Right ventricle myocardium superior (tissue), 1 donor: ENCODE results near the gene S100A9. TPM values are rescaled to one million over a fixed set of nuclear protein-coding genes. Genes with fewer than 3 reads are reported as not detected.
"Not testable (repeated sequence)": the region's sequence is repeated elsewhere in the genome, so short reads cannot be mapped to it uniquely, and the experiment has no call there.

Experiments
- ATAC-seq: fragments of 200-7000 bp; cut with Tn5 transposase; one replicate; pipeline ENCODE4 v1.9.1; 2020; ENCODE audit warnings: mild to moderate bottlenecking; ENCODE audit not compliant: poor library complexity
- DNase-seq: peaks from one replicate; pipeline ENCODE4 v3.0.0-alpha.2; 2020
- intact Hi-C: fragments of 100-400 bp; cut with DNase I; formaldehyde crosslinking; loops from one replicate; pipeline ENCODE4 v1.11.2; 2022
- total RNA-seq: library from RNA; stranded (reverse); fragmentation: NEBNext Ultra II Directional; extraction: Animal tissue kit (Norgen Biotek cat#: 25700); gene quantifications from one replicate; pipeline ENCODE4 v1.2.1, GENCODE V29; 2021
- donor health status: DM: no; HTN: yes; CAD: no; lungs with severe emphysema.

Gene S100A9
- total RNA-seq, 1 donor from 2014 or later: 111 TPM

DNA sequence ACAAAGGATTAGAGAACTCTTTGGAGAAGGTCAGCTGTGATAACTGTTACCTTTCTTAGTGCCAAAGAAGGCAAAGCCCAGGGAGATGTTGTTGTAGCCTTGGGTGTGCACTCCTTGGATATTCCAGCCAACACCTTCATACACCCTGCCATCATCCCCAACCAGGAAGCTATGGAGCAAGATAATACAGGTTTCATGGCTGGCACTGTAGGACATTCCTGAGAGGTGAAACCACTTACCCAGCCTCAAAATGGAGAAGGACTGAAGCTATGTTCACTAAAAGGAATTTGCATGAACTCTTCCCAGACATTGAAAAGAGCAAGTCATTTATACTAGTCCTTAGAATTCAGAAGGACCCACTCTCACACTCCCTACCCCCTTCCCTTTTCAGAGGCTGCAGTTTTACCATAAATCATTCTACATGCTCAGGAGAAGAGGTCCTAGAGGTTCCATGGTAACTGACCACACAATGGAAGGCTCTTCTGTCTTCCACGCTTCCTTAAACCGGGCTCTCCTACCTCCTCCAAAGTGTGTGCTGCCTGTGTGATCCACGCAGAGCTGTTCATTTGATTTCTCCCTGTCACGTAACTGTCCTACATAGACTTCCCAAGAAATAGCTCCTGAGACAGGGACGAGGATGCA is 14.5 kb upstream of the S100A9 start:
- DNase-seq (no peak), ATAC-seq (no peak)
- intact Hi-C loops: no loop called here

DNA sequence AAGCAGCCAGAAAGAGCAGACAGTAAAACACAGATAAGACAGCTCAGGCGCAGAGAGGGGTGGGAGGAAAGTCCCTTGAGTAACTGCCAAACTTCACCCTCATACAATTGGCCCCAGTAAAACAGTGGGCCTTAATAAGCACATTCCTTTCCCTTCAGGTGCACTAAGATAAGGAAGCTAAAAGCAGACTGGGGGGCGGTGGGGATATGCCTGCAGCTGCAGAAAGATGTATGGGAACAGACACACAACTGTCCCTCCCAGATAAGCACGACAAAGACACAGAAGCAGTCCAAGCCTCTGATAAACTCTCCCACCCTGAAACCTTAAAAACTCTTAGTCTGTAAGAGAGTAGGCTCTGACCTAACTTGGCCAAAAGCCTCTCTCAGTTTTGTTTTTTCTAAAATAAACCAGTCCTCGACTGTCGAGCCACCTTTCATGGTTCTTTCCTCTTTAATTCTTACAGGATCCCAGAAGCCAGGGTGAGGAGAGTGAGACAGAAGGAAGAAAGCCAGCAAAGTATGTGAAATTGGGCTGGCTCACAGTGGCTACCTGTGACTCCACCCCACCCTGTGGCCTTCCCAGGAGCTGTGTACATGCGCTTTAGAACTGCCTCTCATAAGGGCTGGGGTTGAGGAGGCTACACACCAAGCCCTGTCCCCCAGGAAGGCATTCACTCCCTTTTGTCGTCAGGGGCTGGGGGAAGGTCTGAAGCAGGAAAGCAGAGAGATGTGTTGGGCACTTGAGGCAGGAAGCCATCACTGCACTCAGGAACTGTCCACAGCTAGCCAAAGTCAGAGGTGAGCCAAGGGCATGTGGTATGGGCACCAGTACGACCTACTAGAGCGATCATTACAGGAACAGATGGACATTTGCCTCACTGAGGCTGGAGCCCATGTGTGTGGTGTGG is 13.6 kb upstream of the S100A9 start:
- DNase-seq (no peak), ATAC-seq (no peak)
- intact Hi-C loops: no loop called here

DNA sequence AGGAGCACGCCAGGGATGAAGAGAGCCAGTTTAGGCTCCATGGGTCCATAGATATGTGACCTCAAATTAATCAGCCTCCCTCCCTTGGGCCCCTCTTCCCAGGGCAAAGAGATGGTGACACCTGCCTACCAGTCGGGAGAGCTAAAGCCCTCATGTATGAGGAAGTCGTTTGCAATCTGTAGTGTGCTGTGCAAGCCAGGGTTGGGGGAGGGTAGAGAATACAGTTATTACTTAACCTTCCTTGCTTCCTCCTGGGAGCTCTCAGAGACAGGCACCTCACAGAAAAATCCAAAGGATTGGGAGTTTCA is 13.0 kb upstream of the S100A9 start:
- ATAC-seq: peak; percentile 36
- DNase-seq: no peak
- intact Hi-C loops: no loop called here

DNA sequence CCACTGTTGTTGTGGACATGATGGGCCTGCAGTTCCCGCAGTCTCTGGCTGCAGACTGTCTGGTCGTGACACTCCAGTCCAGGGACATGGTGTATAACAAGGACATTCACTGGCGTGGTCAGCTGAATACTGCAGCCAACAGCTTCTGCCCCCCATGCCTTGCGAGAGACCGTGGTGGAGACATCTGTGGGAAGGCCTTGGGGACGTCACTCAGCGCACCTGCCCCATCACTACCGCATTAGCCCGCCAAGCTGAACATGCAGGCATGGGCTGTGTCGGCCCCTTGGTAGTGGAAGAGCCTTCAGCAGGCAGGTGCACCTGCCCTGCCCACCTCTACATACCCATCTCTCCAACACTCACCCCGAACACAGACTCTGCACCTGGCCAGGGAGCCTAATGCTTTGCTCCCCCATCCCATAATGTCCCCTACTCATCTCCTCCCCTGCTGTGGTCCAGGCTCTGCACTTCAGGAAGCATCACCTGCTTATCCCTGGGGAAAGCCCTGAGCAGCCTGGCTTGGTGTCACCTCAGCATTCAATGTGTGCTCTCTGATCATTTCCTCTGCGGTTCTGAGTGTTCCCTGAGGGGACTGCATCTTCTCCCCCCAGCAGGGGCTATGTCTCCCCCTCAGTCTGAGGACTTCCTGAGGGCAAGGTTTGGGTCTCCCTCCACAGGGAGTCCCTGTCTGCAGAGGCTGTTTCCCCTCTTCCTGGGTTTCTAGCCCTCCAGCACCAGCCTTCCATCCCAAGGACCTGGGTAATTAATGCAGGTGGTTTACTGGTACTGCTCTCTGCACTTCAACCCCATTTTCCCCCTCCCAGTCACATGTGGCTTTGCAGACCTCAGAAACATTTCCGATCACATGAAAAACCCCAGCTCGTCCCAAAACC is 12.2 kb upstream of the S100A9 start:
- ATAC-seq: no peak
- intact Hi-C loops: no loop called here
- DNase-seq: no peak

DNA sequence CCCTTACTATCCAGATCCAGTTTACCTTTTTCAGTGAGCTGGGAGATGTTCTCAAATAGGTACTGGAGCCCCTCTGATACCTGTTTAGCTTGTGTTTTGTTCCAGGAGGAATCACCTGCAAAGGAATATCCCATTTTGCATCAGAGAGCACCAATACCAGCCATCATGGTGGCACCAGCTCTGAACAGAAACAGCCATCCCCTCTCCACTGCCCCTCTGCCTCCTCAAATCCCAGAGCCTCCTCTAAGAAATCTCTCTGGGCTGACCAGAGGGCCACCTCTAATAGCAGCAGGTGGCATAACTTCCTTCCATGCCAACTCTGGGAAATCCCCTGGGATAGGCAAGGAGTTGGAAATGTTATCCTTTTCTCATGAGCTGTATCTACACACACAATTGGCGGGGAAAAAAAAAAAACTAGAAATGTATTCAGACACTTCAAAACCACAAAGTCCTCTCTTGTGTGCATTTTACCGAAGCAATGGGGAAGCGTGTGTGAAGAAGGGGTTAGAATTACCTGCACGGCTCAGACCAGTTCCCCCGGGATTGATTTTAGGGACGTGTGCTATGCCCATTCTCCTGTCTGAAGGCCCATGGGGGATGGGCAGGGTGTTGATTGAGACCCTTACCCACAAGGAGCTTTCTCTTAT is 11.5 kb upstream of the S100A9 start:
- intact Hi-C loops: no loop called here
- ATAC-seq (no peak), DNase-seq (no peak)

DNA sequence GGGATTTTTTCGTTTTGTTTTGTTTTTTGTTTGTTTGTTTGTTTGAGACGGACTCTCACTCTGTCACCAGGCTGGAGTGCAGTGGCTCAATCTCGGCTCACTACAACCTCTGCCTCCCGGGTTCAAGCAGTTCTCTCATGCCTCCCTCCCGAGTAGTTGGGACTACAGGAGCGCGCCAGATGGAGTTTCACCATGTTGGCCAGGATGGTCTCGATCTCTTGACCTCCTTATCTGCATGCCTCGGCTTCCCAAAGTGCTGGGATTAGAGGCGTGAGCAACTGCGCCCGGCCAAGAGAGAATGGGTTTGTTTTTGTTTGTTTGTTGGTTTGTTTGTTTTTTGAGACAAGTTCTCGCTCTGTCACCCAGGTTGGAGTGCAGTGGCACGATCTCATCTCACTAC is 10.6 kb upstream of the S100A9 start:
- DNase-seq, ATAC-seq, intact Hi-C loops: not testable (repeated sequence)

DNA sequence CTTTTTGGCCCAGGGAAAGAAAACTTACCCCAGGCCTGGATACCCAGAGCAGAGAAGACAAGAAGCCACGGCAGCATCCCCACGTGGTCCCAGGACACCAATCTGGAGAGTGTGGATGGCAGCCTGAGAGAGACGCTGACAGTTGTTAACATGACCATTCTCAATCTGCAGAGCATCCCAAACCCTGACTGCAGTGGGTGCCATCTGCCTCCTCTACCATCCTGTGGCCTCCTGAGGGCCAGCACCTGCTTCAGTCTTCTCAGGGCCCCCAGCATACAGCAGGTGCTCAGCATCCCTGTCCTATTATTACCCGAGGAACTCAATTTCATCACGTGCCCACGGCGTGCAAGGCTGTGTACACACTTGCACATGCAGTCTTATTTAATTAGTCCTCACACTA is 9.8 kb upstream of the S100A9 start:
- intact Hi-C loops: no loop called here
- ATAC-seq (no peak), DNase-seq (no peak)

DNA sequence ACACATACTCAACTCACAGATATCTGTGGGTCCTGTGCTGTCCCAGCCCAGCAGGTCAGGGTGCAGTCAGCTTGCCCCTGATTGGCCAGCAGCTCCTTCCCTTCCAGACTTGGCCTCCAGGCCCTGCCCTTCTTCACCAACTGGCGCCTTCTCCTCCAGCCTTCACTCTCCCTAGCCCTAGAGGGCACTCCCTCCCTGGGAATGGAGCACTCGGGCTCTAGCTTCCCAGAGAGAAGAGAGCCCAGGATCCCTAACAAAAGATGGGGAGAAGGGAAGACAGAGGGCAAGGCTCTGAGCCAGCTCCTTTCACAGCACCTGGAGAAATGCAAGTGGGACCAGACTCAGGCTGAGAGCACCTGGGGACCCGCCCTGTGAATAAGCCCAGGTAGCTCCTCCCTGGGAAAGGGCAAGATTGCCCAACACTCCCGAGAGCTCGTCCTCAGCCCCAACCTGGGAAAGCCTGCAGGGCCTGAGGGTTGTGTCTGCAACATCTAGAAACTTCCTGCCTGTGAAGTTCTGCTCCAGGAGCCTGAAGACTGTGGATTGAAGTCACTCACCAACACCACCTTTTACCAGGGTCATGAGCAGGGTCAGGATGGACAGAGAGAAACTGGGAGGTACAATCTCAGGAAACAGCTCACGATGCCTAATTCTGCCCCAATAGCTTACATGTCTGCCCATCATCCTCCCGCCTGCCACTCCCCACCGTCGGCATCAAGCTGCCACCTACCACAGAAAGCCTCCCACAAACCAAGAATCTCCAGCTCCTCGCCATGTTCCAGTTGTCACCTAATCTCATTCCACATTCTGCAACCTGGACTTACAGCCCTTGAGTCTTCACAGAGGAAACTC is 8.9 kb upstream of the S100A9 start, which contains the start of gene PGLYRP4:
Gene PGLYRP4 (minus strand): TSS at position 331 of the 852 bp plus-strand sequence. CDS start 909 bp downstream, outside the sequence.
- intact Hi-C loops: no loop called here
- DNase-seq (no peak), ATAC-seq (no peak)

DNA sequence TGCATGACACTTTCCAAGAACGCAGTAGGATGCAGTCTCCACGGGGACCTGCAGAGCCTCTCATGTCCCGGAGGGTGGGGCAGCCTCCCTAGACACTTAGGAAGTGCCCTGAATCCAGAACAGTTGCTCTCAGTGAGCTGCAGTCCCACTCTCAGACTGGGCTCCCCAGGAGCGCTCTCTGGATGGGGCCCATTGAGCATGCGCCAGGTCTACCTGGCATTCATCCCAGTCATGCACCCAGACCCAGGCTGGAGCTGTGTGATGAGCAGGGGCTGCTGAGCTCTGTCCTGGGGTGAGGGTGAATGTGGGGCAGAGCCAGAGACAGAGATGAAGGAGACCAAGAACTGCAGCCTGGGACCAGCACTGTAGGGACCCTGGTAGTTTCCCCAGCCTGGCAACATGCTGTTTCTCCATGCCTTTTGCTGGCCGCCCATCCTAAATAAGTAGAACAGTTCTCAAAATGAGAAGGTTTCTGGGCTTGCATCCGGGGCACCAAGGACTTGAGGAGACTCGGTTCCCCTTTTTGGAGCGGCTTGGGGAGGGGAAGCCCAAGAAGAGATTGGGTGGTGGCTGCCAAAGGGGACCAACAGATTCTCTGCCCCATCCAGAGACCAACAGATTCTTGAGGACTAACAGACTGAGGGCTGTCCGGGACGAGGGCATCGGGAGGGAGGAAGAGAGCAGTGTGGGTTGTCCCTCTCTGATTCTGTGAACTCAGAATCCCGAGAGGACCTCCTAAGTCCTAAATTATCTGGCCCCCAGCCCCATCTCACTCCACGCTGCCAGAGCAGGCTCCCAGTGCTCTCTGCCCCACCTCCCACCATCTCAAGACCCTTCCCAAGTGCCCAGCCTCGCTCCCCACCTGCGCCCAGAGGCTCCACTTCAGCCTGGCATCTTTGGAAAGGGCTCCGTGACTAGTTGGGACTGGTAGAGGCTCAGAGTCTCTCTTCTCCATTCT is 8.0 kb upstream of the S100A9 start:
- DNase-seq (no peak), ATAC-seq (no peak)
- intact Hi-C loops: no loop called here

DNA sequence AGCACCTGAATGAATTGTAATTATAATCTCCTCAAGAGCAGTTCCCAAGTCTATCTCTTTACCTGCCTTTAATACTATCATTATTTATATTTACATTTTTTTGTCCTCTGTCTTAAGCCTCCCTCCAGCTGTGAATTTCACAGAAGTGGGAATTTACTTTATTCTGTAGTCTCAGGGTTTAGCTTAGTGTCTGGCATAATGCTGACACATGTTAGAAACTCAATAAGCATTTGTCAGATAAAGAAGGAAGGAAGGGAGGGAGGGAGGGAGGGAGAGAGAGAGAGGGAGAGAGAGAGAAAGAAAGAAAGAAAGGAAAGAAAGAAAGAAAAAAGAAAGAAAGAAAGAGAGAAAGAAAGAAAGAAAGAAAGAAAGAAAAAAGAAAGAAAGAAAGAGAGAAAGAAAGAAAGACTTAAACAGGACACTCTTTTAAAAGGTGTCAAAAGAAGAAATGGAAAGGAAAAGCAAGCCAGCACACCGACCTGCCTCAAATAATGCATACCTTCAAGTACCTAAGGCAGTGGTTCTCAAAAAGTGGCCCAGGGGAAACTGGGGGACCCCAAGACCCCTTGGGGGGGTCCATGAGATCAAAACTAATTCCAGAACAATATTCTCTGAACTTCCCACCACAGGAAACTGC is 7.2 kb upstream of the S100A9 start:
- intact Hi-C loops: no loop called here
- DNase-seq (no peak), ATAC-seq (no peak)

DNA sequence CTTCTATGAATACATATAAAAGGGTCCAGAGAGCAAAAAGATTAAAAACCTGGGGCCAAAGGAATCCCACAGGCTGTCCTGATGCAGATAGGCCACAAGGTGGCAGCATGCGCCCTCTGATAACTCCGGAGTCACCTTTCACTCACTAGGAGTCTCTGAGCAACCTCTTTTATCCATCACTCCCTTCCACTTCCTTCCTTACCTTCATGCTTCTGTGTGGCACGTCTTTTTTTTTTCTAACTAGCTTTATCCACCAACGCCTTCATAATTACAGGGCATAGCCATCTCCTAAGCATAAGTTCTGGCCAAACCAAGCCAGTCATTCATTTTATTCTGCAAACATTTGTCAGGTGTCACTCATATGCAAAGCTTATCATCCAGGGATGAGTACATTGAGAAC is 5.1 kb upstream of the S100A9 start:
- intact Hi-C loops: loop anchor here (2.0 kb wide), 1 partner anchor 142 kb away; no protein-coding TSS in a partner anchor
- DNase-seq: peak; percentile 79
- peak; percentile 81 for ATAC-seq

DNA sequence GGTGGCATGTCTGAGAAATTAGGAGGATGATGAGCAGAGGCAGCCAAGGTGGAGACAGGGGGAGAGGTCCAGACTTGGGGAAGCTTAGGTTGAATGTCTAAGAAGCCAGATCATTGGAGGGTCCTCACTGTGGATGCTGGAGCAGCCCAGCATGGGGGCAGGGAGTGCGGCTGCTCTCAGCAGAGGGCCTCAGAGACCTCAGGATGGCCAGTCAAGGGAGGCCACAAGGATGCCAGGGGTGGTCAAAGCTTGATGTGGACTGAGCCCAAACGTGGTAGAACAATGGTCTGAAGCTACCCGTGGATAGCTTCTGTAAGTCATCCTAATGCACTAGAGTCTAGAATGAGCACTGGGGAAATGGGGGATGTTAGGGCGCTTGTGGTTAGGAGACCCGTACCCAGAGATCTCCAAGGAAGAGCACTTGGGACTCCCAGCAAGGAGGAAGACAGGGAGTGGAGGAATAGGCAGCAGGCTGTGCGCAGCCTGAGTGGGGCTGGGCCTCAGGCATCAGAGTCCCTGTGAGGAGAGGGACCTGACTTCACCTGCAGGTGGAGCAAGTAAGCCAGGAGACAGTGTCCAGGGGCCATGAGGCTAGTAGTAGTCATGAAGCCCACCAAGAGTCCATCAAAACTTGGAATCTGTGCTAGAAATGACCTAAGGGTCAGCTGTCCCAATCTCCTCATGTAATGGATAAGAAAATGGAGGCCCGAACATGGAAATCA is 4.3 kb upstream of the S100A9 start:
- intact Hi-C loops: loop anchor here (2.0 kb wide), 1 partner anchor 141 kb away; no protein-coding TSS in a partner anchor
- no peak for ATAC-seq
- DNase-seq: no peak

DNA sequence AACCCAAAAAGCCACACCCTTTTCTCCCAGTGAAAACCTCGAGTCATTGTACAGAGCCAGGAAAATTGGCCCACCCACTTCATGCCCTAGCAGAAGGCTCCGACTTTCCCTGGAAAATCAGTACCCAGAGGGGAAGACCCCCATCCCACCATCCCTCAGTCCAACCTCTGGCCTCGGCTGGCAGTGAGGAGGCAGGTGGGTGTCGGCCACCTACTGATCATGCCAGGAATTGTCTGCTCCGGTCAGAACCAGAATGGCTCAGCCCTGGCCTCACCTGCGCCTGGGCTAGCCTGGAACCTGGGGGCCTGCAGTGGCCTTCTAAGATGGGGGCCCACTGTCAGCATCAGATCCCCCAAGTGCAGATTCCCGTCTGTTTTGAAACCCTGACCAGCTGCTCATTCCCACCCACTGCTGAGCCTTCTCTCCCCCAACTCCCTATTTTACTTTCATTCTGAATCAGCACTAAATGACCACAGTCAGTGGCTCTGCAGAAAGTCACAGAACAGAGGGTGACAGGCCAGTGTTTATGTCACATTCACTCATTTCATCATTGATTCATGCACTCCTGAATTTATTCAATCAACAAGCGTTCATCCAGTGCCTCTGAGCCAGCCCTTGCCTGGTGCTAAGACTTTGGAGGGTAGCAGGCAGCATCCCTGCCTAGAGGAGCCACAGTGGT is 3.0 kb upstream of the S100A9 start:
- intact Hi-C loops: no loop called here
- no peak for DNase-seq
- ATAC-seq: no peak

DNA sequence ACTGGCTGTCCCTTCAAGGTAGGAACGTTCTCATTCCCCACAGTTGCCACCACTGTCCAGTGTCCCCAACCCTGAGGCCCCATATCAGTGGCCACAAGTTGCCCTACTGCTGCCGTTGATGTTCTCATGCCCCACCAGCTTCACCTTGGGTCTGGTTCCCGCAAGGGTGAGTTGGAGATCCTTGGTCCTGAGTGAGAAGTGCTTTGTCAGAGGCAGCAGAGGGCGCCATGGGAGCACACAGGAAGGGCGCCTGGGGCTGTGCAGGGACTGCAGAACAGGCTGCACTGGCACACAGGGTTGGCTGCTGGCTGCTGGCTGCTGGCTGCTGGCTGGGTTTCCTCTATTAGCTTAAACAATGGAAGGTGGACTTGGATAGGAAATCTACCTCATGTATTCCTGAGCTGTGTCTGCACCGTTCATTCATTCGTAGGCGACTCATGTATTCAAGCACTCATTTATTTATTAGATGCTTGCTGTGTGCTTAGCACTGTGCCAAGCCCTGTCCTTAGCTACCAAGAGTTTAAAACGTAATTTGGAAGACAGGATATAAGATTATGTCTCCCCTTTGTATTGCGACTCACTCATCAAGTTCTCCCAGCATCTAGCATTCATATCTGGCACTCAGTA is 2.1 kb upstream of the S100A9 start:
- DNase-seq: peak; percentile 81
- intact Hi-C loops: no loop called here
- ATAC-seq: peak; percentile 58
